HepG2 (cell line): ENCODE results near the gene NOVA2. TPM values are rescaled to one million over a fixed set of nuclear protein-coding genes. Genes with fewer than 3 reads are reported as not detected.

ENCODE experiments used
- ATAC-seq: fragments of 200-7000 bp; cut with Tn5 transposase; 3 replicates; pipeline ENCODE4 v1.9.1; 2020; ENCODE audit warnings: mild to moderate bottlenecking, moderate library complexity
- BruUV-seq: library from RNA; stranded (reverse); fragments of 400-500 nt; replicated peaks from 2 replicates; lab custom pipeline; 2021; lab: Mats Ljungman, UMichigan
- CTCF ChIA-PET: fragments of 300-600 bp; formaldehyde crosslinking; extraction: SDS; loops from one replicate; lab custom pipeline; 2021; ENCODE audit warnings: low total read pairs, inconsistent platforms, low intra/inter-chr PET ratio; lab: Yijun Ruan, JAX
- POLR2A ChIA-PET: fragments of 350-600 bp; sonication (Branson Sonifier 250); formaldehyde crosslinking; loops from one replicate; lab custom pipeline; 2020; ENCODE audit warnings: antibody characterized with exemption, inconsistent platforms; lab: Yijun Ruan, JAX
- DNase-seq: peaks from one replicate; pipeline ENCODE4 v3.0.0-alpha.2; 2015; ENCODE audit warnings: low spot score
- FAIRE-seq: peaks from 3 replicates; lab custom pipeline; 2011; peaks lifted over from hg19 to GRCh38; lab: Jason Lieb, UNC
- H2AFZ ChIP-seq: one replicate; pipeline ENCODE4 v1.6.1; 2011; ENCODE audit warnings: low read length, inconsistent platforms
- H3K27ac ChIP-seq: fragments of 300-600 bp; 3 replicates; pipeline ENCODE4 v1.8.0; 2011; ENCODE audit warnings: mixed run types, mild to moderate bottlenecking, mixed read lengths, low read length, inconsistent platforms; ENCODE audit not compliant: insufficient read depth; ENCODE audit errors: extremely low read length
- H3K27me3 ChIP-seq, 2 experiments: fragments of 200-600 bp in 1 of 2; 2 replicates in 1 of 2; 3 replicates in 1 of 2; pipeline versions ENCODE4 v1.6.0 to v1.8.0; 2011; ENCODE audit warnings: low read length in 2 of 2, mild to moderate bottlenecking in 2 of 2, moderate library complexity in 2 of 2, inconsistent platforms in 1 of 2; ENCODE audit not compliant: insufficient read depth in 2 of 2, control insufficient read depth in 1 of 2
- H3K36me3 ChIP-seq, 2 experiments: fragments of 200-600 bp in 1 of 2; replicated peaks in 1 of 2; 2 replicates in 1 of 2; 3 replicates in 1 of 2; pipeline versions ENCODE4 v1.5.1 to v1.8.0; 2011; ENCODE audit warnings: low read length in 2 of 2, inconsistent platforms in 1 of 2; ENCODE audit not compliant: insufficient read depth in 2 of 2, control insufficient read depth in 1 of 2
- H3K4me1 ChIP-seq: 2 replicates; pipeline ENCODE4 v1.5.1; 2012; ENCODE audit warnings: low read length, inconsistent platforms; ENCODE audit not compliant: insufficient read depth
- H3K4me2 ChIP-seq: 2 replicates; pipeline ENCODE4 v1.6.0; 2011; ENCODE audit warnings: low read depth, low read length, inconsistent platforms
- H3K4me3 ChIP-seq, 3 experiments: fragments of 200-600 bp in 1 of 3; sonication (generic), shearing (Covaris generic) in 1 of 3; replicated peaks in 1 of 3; 2 replicates each; pipeline ENCODE4 v1.5.1; 2011 to 2016; ENCODE audit warnings: low read length in 3 of 3, inconsistent platforms in 2 of 3, low read depth in 2 of 3, mild to moderate bottlenecking in 2 of 3, control low read depth in 1 of 3, mixed read lengths in 1 of 3; ENCODE audit not compliant: insufficient read depth in 1 of 3
- H3K79me2 ChIP-seq: one replicate; pipeline ENCODE4 v1.6.1; 2011; ENCODE audit warnings: low read length, inconsistent platforms; ENCODE audit not compliant: insufficient read depth
- H3K9ac ChIP-seq: 2 replicates; pipeline ENCODE4 v1.6.0; 2011; ENCODE audit warnings: mild to moderate bottlenecking, low read depth, low read length, inconsistent platforms; ENCODE audit not compliant: insufficient read depth
- H3K9me3 ChIP-seq: 2 replicates; pipeline ENCODE4 v1.5.1; 2012; ENCODE audit warnings: mild to moderate bottlenecking, low read length
- H4K20me1 ChIP-seq: 2 replicates; pipeline ENCODE4 v1.6.0; 2011; ENCODE audit warnings: inconsistent platforms, mild to moderate bottlenecking, low read length, moderate library complexity; ENCODE audit not compliant: insufficient read depth
- FLYWCH1 ChIP-seq: sonication (generic); formaldehyde crosslinking; IDR thresholded peaks from 2 replicates; pipeline ENCODE4 v1.8.1; 2023; ENCODE audit warnings: mild to moderate bottlenecking, missing genetic modification reagents
- SCMH1 ChIP-seq: sonication (generic); formaldehyde crosslinking; IDR thresholded peaks from 2 replicates; pipeline ENCODE4 v1.9.0; 2021; ENCODE audit warnings: missing genetic modification reagents, mild to moderate bottlenecking, borderline replicate concordance
- SMARCC2 ChIP-seq: fragments of 450-650 bp; IDR thresholded peaks from 2 replicates; pipeline ENCODE4 v1.6.1; 2017; ENCODE audit warnings: antibody characterized with exemption, mild to moderate bottlenecking
- SSRP1 ChIP-seq: IDR thresholded peaks from 2 replicates; pipeline ENCODE4 v1.6.1; 2016; ENCODE audit warnings: control low read depth
- TFDP2 ChIP-seq: sonication (generic); formaldehyde crosslinking; IDR thresholded peaks from 2 replicates; pipeline ENCODE4 v1.4.0; 2020; ENCODE audit warnings: missing genetic modification reagents
- ZFP37 ChIP-seq: sonication (generic); formaldehyde crosslinking; IDR thresholded peaks from 2 replicates; pipeline ENCODE4 v1.4.0; 2020; ENCODE audit warnings: missing genetic modification reagents, borderline replicate concordance
- ZNF468 ChIP-seq: sonication (generic); formaldehyde crosslinking; IDR thresholded peaks from 2 replicates; pipeline ENCODE4 v1.8.0; 2022; ENCODE audit warnings: mild to moderate bottlenecking, moderate library complexity, missing genetic modification reagents
- ZNF816 ChIP-seq: sonication (generic); formaldehyde crosslinking; IDR thresholded peaks from 2 replicates; pipeline ENCODE4 v1.8.0; 2022; ENCODE audit warnings: missing genetic modification reagents, mild to moderate bottlenecking, borderline replicate concordance
- WGBS: methylation state at CpG from one replicate; pipeline ENCODE4 v1.1.6; 2017; ENCODE audit warnings: low lambda C conversion rate; 5-methylcytosine and 5-hydroxymethylcytosine counted together
- in situ Hi-C: cut with HindIII; loops from 2 replicates; pipeline ENCODE4 v1.10.0; 2017; ENCODE audit warnings: low pct_unique_long_range_greater_than_20kb; ENCODE audit not compliant: extremely low pct_ligation_motif_present
- intact Hi-C: fragments of 100-400 bp; cut with micrococcal nuclease; formaldehyde crosslinking; loops from one replicate; pipeline ENCODE4 v1.10.0; 2022; ENCODE audit not compliant: unreplicated experiment
- polyA plus RNA-seq, 8 experiments: library from polyadenylated mRNA; depleted of rRNA in 3 of 8; stranded (reverse) in 7 of 8; unstranded in 1 of 8; fragments of >200 nt; fragmentation: Illumina TruSeq in 4 of 8; extraction: Trizol in 4 of 8; gene quantifications; 2 replicates each; pipeline versions ENCODE4 v1.2.1 to v1.2.3, GENCODE V29; 2011 to 2016; ENCODE audit warnings: low read depth in 4 of 8, missing spikeins in 1 of 8, mixed read lengths in 1 of 8; ENCODE audit not compliant: insufficient read depth in 1 of 8
- total RNA-seq, 5 experiments: library from RNA; depleted of rRNA; stranded (reverse); fragments of >200 nt; fragmentation: Illumina TruSeq; extraction: Trizol; gene quantifications; 2 replicates each; pipeline ENCODE4 v1.2.3, GENCODE V29; 2016; ENCODE audit warnings: low read depth in 1 of 5

Gene NOVA2
- total and polyA plus RNA-seq, 2 of the 13 experiments (the other 11 are each of a cell fraction or from before 2014, with no cell fraction given) = not detected

GRCh38 chr19:45960595-45961235, 12.9 kb downstream of the NOVA2 start:
- peaks cover 3 to 34% of the 10 kb centered on the region in 2 experiments; a peak in 2 of 5 replicates for H3K27me3 ChIP-seq
- BruUV-seq = no TSS peak
- ChIA-PET POLR2A (no interaction called here), CTCF (no interaction called here)
- no peak overlapping the region for H3K4me2 ChIP-seq
- H3K36me3 ChIP-seq = no peaks in the 10 kb centered on the region
- no peak overlapping the region for H3K27ac ChIP-seq
- FAIRE-seq = no peak
- no peak for DNase-seq
- ATAC-seq = peak; percentile 41; the same call in 1 of the 3 replicates
- WGBS = 2% methylated on average over 7 of the region's 19 CpGs
- TF ChIP-seq SMARCC2 (no peak), SCMH1 (CRISPR knock-in tag) (no peak), ZNF468 (no peak), ZNF816 (CRISPR knock-in tag) (no peak), FLYWCH1 (CRISPR knock-in tag) (no peak), TFDP2 (CRISPR knock-in tag) (no peak)
- H3K9me3 ChIP-seq = no peaks in the 10 kb centered on the region
- H2AFZ ChIP-seq = no peak overlapping the region
- in situ Hi-C loops = no loop called here
- H3K4me3 ChIP-seq = no peak overlapping the region
- no peaks in the 10 kb centered on the region for H4K20me1 ChIP-seq
- H3K9ac ChIP-seq = no peak overlapping the region
- H3K79me2 ChIP-seq = no peaks in the 10 kb centered on the region
- no peaks in the 10 kb centered on the region for H3K4me1 ChIP-seq
- intact Hi-C loops = no loop called here

- ATAC-seq = no peak
- CTCF ChIA-PET = no interaction called here
Measured at GRCh38 chr19:45959517-45960025, 14.1 kb downstream of the NOVA2 start.

More at GRCh38 chr19:45959517-45960025, 14.1 kb downstream of the NOVA2 start:
- FAIRE-seq = no peak
- intact Hi-C loops = no loop called here
- Histone ChIP-seq H3K9ac (no peak overlapping the region), H3K4me2 (no peak overlapping the region)
- POLR2A ChIA-PET = no interaction called here
- TF ChIP-seq ZFP37 = no peak
- no peak for TF ChIP-seq SSRP1 (CRISPR knock-in tag)
- TF ChIP-seq, all 625 proteins: peak for 0
- H3K27me3 ChIP-seq = peaks cover 3 to 34% of the 10 kb centered on the region in 2 experiments; a peak in 2 of 5 replicates
- no peaks in the 10 kb centered on the region for H3K79me2 ChIP-seq
- H4K20me1 ChIP-seq = no peaks in the 10 kb centered on the region
- H3K4me1 ChIP-seq = no peaks in the 10 kb centered on the region
- no peak for DNase-seq
- H2AFZ ChIP-seq = no peak overlapping the region
- H3K4me3 ChIP-seq = no peak overlapping the region
- H3K9me3 ChIP-seq = no peaks in the 10 kb centered on the region
- in situ Hi-C loops = no loop called here
- BruUV-seq = no TSS peak
- WGBS = 16% methylated on average over 8 of the region's 8 CpGs
- H3K36me3 ChIP-seq = no peaks in the 10 kb centered on the region
- no peak overlapping the region for H3K27ac ChIP-seq
